ENCODE results near the gene SHH.

DNA sequence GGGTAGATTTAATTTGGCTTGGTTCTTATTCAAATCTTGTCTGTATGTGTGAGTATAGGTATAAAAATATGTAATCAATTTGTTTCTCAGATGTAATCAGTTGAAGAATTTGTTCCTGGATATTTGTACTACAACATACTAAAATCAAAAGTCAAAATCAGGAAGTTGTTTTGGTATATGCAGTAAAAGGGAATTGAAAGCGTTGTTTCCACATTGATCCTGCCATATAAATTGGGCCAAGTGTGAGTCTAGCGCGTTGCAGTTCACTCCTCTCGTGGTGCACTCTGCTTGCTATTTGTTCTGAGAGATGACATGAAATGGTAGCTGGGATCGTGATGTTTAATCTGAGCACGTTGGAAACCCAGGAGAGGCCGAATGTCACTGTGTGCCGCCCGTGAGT lies 55.9 kb downstream of the SHH start:
- TF ChIP-seq, protein P1, sequence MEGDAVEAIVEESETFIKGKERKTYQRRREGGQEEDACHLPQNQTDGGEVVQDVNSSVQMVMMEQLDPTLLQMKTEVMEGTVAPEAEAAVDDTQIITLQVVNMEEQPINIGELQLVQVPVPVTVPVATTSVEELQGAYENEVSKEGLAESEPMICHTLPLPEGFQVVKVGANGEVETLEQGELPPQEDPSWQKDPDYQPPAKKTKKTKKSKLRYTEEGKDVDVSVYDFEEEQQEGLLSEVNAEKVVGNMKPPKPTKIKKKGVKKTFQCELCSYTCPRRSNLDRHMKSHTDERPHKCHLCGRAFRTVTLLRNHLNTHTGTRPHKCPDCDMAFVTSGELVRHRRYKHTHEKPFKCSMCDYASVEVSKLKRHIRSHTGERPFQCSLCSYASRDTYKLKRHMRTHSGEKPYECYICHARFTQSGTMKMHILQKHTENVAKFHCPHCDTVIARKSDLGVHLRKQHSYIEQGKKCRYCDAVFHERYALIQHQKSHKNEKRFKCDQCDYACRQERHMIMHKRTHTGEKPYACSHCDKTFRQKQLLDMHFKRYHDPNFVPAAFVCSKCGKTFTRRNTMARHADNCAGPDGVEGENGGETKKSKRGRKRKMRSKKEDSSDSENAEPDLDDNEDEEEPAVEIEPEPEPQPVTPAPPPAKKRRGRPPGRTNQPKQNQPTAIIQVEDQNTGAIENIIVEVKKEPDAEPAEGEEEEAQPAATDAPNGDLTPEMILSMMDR (IDR thresholded peaks at IDR 0.05; ENCODE audit: low read length) = no peak
- TF ChIP-seq EZH2 (optimal IDR thresholded peaks at IDR 0.05; ENCODE audit: low read depth, low read length) (no peak), EZH2phosphoT487 (IDR thresholded peaks at IDR 0.05; ENCODE audit: low read length) (no peak)

Data from MM.1S (cell line).